GM12891 (cell line): ENCODE data around the gene NEXN.
"Not testable (repeated sequence)": the region's sequence is repeated elsewhere in the genome, so short reads cannot be mapped to it uniquely, and the experiment has no call there.

Experiments
- DNase-seq: peaks from one replicate; pipeline ENCODE4 v3.0.0; 2011; ENCODE audit warnings: low spot score; ENCODE audit not compliant: insufficient read length
- FAIRE-seq: peaks from 2 replicates; lab custom pipeline; 2011; peaks lifted over from hg19 to GRCh38; lab: Jason Lieb, UNC
- PAX5 ChIP-seq: IDR thresholded peaks from 2 replicates; pipeline ENCODE4 v1.6.1; 2011; ENCODE audit warnings: low read length, moderate library complexity, mild to moderate bottlenecking; ENCODE audit not compliant: insufficient read depth, severe bottlenecking
- POLR2A ChIP-seq: IDR thresholded peaks from 2 replicates; pipeline ENCODE4 v1.6.1; 2011; ENCODE audit warnings: low read depth, low read length, control low read depth
- POLR2AphosphoS5 ChIP-seq: IDR thresholded peaks from 2 replicates; pipeline ENCODE4 v1.6.1; 2011; ENCODE audit warnings: low read depth, low read length, control low read depth
- POU2F2 ChIP-seq: IDR thresholded peaks from 2 replicates; pipeline ENCODE4 v1.6.1; 2011; ENCODE audit warnings: low read depth, mild to moderate bottlenecking, control low read depth, low read length, moderate library complexity
- SPI1 ChIP-seq: IDR thresholded peaks from 2 replicates; pipeline ENCODE4 v1.6.1; 2011; ENCODE audit warnings: low read depth, low read length, control low read depth
- TAF1 ChIP-seq: IDR thresholded peaks from 2 replicates; pipeline ENCODE4 v1.6.1; 2011; ENCODE audit warnings: low read depth, low read length, control low read depth

Gene NEXN

DNA sequence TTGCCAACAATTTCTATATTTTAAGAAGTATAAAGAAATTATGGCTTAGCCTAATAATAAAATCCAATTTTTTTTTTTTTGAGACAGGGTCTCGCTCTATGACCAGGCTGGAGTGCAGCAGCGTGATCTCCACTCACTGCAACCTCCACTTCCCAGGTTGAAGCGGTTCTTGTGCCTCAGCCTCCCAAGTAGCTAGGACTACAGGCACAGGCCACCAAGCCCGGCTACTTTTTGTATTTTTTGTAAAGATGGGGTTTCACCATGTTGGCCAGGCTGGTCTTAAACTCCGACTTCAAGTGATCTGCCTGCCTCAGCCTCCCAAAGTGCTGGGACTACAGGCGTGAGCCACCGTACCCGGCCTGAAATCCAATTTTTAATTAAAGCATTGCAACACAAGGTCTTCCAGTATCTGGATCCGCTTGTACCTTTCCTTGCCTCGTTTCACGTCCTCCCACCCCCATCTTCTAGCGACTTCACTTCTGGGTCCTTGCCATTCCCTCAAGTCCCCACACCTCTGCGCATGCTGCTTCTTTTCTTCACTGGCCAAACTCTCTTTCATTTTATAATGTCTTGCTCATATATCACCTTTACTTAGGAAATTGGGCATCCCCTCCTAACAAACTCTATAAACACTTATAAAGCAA lies 88.1 kb downstream of the NEXN start:
- TF ChIP-seq POLR2AphosphoS5 (no peak), POLR2A (peak; percentile 44; the same call in 1 of the 2 replicates), PAX5 (no peak), SPI1 (no peak)
- no peak for DNase-seq
- FAIRE-seq: no peak

- FAIRE-seq: no peak
- TF ChIP-seq SPI1 (no peak), TAF1 (no peak), POLR2AphosphoS5 (no peak), POU2F2 (no peak), PAX5 (no peak), POLR2A (no peak)
- no peak for DNase-seq
Observed at GRCh38 chr1:77977989-77978292, 89.5 kb downstream of the NEXN start.

GRCh38 chr1:77978293-77978968 lies 90.0 kb downstream of the NEXN start:
- DNase-seq (peak; percentile 38), FAIRE-seq (peak; percentile 88)
- TF ChIP-seq TAF1 (peak; percentile 90), POLR2A (peak; percentile 96), SPI1 (0 out of 2 replicates have a peak, but pooled peaks have one; percentile 22), PAX5 (no peak), POLR2AphosphoS5 (peak; percentile 89), POU2F2 (peak; percentile 79; the same call in 1 of the 2 replicates)

DNA sequence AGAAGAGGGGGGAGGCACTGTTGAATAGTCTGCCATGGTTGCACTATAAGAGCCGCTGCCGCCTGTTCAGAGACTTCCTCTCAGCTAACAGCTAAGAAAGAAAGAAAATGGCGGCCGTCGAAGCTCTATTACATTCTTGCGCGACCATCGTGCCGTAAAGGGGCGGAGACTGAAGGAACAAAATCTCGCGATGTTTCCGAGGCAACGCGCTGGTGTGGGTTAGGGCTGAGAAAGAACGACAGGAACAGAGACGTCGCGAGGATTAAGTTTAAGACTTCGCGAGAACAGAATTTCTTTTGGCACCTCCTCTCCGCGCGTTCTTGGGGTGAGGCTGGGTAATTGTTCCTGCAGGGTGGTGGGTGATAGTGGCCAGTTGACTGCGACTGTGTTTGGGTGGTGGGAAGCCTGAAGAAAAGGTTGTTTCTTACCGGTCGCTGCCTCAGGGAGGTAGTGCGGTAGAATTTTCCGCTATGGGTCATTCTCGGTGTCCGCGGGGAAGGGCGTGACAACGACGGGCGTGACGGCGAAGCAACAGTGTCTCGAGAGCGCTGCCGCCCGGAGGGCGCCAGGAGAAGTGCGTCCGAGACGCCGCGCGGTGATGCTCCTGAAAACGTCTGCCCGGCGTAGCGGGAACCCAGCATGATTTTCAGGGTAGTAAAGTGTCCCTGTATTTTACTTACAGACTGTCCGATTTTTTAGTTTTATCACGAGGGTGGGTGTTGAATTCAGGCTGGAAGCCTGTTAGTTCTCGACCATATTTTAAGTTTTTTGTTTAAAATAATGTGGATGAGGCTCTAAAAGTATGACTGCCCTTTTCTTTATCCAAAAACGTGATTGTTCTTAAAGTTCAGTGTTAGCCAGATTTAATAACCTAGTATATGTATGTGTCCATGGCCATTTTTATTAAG lies 90.8 kb downstream of the NEXN start, which contains the start of gene FUBP1:
Gene FUBP1 (minus strand): TSS at position 104 of the 908 bp plus-strand sequence. CDS start 68 bp downstream, at position 36.
- peak; percentile 89 for FAIRE-seq

DNA sequence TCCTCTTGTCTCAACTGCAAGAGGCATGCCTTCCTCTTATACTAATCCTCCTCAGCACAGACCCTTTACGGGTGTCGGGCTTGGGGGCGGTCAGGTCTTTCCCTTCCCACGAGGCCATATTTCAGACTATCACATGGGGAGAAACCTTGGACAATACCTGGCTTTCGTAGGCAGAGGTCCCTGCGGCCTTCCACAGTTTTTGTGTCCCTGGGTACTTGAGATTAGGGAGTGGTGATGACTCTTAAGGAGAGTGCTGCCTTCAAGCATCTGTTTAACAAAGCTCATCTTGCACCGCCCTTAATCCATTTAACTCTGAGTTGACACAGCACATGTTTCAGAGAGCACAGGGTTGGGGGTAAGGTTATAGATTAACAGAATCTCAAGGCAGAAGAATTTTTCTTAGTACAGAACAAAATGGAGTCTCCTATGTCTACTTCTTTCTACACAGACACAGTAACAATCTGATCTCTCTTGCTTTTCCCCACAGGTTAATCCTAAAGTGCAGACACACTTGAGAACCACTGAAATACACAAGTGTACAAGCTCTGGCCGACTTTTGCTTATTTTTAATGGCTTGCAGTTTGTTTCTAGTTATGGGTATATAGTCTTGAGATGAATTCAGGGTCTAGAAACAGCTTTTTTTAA lies 95.0 kb downstream of the NEXN start:
- DNase-seq, FAIRE-seq: not testable (repeated sequence)

More for the DNA sequence above, 90.8 kb downstream of the NEXN start, which contains the start of gene FUBP1:
- TF ChIP-seq POLR2A (peak; percentile 96), POLR2AphosphoS5 (peak; percentile 97), SPI1 (peak; percentile 61), POU2F2 (peak; percentile 58; the same call in 1 of the 2 replicates), PAX5 (peak; percentile 22), TAF1 (peak; percentile 65)
- peak; percentile 64 for DNase-seq

DNA sequence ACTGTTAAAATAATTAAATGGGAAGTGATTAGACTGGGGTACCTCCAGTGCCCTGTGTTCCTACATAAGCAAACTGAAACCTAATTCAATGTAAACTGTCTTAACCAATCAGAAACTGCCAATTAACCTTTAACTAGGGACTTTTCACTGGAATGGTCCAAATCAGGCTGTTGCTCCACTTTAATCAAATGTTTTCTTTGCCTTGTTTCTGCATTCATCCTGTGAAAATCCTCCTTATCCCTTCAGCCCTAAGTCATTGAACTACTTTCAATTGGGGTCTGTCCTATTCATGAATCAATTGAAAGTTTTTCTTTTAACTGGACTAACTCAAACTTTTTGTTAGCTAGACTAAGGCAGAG lies 95.6 kb downstream of the NEXN start:
- FAIRE-seq (no peak), DNase-seq (no peak)
- TF ChIP-seq POLR2AphosphoS5 (no peak), SPI1 (no peak), POLR2A (no peak), POU2F2 (no peak), TAF1 (no peak), PAX5 (no peak)

DNA sequence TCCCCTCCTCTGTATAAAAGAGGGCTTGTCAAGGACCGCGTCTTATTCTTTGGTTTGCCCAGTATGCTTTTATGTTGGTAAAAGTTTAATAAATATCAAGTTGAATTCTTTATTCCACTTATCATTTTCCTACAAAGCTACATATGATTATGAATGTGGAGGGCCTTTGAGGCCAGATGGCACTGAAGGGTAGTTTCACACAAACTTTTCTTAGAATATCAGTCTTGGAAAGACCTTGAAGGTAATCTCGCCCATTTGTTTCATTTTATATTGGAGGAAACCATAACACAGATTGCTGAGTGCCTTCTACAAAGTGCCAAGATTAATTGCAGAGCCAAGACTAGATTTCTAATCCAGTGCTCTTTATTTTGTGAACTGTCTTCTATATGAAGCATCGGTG lies 96.2 kb downstream of the NEXN start:
- TF ChIP-seq TAF1 (no peak), SPI1 (no peak), POLR2A (no peak), POU2F2 (no peak), PAX5 (no peak), POLR2AphosphoS5 (no peak)
- DNase-seq (no peak), FAIRE-seq (no peak)

DNA sequence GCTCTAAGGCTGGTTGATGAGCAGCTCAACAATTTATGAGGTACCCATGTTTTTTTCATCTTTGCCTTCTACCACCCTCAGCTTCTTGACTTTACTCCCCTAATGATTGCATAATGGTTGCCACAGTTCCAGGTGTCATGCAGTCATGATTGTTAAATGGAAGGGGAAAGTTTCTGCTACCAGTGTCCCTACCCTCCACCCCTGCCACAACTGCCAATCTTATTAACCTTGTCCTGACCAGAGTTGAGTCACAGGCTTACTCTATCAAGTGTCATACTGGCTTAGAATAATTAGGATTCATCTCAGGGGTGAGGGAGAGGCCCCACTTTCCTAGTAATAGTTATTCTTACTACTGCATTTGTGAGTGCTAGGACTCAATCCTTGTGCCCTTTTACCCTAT lies 98.4 kb downstream of the NEXN start:
- TF ChIP-seq SPI1 (no peak), POLR2AphosphoS5 (no peak), TAF1 (no peak), PAX5 (no peak), POU2F2 (no peak), POLR2A (no peak)
- no peak for DNase-seq
- no peak for FAIRE-seq

- DNase-seq: no peak
- no peak for FAIRE-seq
- TF ChIP-seq POLR2AphosphoS5: no peak
- TF ChIP-seq TAF1: no peak
Observed at GRCh38 chr1:77987919-77988318, 99.5 kb downstream of the NEXN start.
